HG03457 (cell line): ENCODE results near the gene C10orf143.

Source experiments
- ATAC-seq: cut with Tn5 transposase; IDR thresholded peaks from one replicate; pipeline ENCODE4 v1.9.1; 2021; ENCODE audit warnings: moderate number of reproducible peaks; ENCODE audit not compliant: unreplicated experiment

Gene C10orf143

GRCh38 chr10:130016993-130017630 lies 93.5 kb downstream of the C10orf143 start:
- no peak for ATAC-seq

DNA sequence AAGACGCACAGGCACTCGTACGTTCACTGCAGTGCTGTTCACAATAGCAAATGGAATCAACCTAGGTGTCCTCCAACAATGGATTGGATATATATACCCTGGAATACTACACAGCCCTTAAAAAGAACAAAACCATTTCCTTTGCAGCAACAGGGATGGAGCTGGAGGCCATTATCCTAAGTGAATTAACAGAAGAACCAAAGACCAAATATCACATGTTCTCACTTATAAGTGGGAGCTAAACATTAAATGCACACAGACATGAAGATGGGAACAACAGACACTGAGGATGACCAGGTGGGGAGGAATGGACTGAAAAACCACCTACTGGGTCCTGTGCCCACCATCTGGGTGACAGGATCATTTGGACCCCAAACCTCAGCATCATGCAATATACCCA lies 94.5 kb downstream of the C10orf143 start:
- no peak for ATAC-seq

- ATAC-seq, result no peak
Measured at GRCh38 chr10:130015075-130015695, 95.4 kb downstream of the C10orf143 start.

DNA sequence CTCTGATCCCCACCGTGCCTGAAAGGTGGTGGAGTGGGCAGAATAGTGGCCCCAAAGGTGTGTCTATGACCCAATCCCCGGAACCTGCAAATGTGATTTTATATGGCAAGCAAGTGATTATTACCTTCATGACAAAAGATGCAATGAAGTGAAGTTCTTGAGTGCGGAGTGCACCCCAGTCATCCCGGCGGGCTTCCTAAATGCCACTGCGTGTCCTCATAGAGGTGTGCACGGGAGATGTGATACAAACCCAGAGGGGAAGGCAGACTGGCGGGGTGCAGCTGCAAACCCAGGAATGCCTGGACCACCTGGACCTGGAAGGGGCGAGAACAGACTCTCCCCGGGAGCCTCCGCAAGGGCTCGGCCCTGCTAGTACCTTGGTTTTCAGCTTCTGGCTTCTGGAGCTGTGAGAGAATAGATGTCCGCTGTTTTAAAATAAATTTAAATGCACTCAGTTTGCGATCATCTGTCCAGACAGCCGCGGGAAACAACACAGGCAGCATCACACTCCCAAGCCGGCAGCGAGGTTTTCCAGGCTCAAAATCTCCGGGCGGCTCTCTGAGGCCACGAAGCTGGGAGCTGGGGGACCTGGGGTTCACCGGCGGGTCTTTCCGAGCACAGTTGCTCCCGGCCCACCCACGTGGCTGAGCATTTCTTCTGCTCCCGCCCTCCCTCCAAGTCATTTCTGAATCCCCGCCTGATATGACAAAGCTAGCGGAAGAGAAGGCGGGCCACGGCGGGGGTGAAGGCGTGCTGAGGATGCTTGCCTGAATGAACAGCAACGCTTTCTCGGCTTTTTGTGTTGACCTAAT lies 96.2 kb downstream of the C10orf143 start:
- ATAC-seq, result no peak
